Neural crest cell (in vitro differentiated cells): Measurements from ENCODE around the gene MACROH2A1. TPM values are rescaled to one million over a fixed set of nuclear protein-coding genes. Genes with fewer than 3 reads are reported as not detected.

Experiments
- DNase-seq: peaks from one replicate; pipeline ENCODE4 v3.0.0; 2021; ENCODE audit warnings: low read depth, mixed read lengths, low spot score
- H3K27ac Mint-ChIP-seq: one replicate; pipeline ENCODE4 v1.8.0; 2021; ENCODE audit warnings: mild to moderate bottlenecking, mixed read lengths; ENCODE audit not compliant: unreplicated experiment
- H3K27me3 Mint-ChIP-seq: 2 replicates; pipeline ENCODE4 v1.8.0; 2021; ENCODE audit warnings: low read depth, mild to moderate bottlenecking, mixed read lengths
- H3K36me3 Mint-ChIP-seq: 2 replicates; pipeline ENCODE4 v1.8.0; 2021; ENCODE audit warnings: low read depth, mild to moderate bottlenecking, mixed read lengths
- H3K4me1 Mint-ChIP-seq: 2 replicates; pipeline ENCODE4 v1.8.0; 2021; ENCODE audit warnings: mixed read lengths
- H3K4me3 Mint-ChIP-seq: one replicate; pipeline ENCODE4 v1.8.0; 2021; ENCODE audit warnings: mild to moderate bottlenecking, mixed read lengths
- H3K9me3 Mint-ChIP-seq: 2 replicates; pipeline ENCODE4 v1.8.0; 2021; ENCODE audit warnings: mixed read lengths
- CTCF ChIP-seq: fragments of 200-600 bp; sonication (generic); conservative IDR thresholded peaks from 2 replicates; pipeline ENCODE4 v1.5.0; 2021; ENCODE audit warnings: antibody characterized with exemption, mild to moderate bottlenecking
- total RNA-seq: library from RNA; stranded (reverse); gene quantifications from 2 replicates; pipeline ENCODE4 v1.2.1, GENCODE V29; 2021

Gene MACROH2A1
- total RNA-seq, 1 donor from 2014 or later = 339 TPM

- no peak for DNase-seq
- no peaks in the 10 kb centered on the region for H3K27me3 Mint-ChIP-seq
- TF ChIP-seq CTCF = no peak
- H3K4me3 Mint-ChIP-seq = no peak overlapping the region
- no peaks in the 10 kb centered on the region for H3K9me3 Mint-ChIP-seq
- peaks cover 3% of the 10 kb centered on the region for H3K4me1 Mint-ChIP-seq
- H3K27ac Mint-ChIP-seq = no peak overlapping the region
- H3K36me3 Mint-ChIP-seq = no peaks in the 10 kb centered on the region
Measured at GRCh38 chr5:135437796-135438560, 38.9 kb upstream of the MACROH2A1 start.

DNA sequence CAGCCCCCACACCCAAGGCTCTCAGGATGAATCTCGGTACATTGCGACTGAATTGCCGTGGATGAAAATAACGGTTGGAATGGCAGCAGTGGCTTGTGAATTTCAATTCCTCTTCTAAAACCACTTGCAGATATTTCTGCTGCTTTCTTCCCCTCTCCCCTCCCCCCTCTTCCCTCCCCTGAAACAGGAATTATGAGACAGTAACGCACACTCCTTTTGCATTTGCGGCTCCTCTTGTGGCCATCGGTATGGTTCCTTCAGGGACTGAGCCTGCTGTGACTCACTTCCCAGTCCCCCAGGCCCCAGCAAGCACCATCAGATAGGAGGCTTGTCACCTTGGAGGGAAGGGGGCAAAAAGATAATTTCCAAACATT, 38.4 kb upstream of the MACROH2A1 start:
- no peak overlapping the region for H3K27ac Mint-ChIP-seq
- no peaks in the 10 kb centered on the region for H3K27me3 Mint-ChIP-seq
- no peak for TF ChIP-seq CTCF
- no peaks in the 10 kb centered on the region for H3K36me3 Mint-ChIP-seq
- H3K4me3 Mint-ChIP-seq = no peak overlapping the region
- H3K4me1 Mint-ChIP-seq = peaks cover 3% of the 10 kb centered on the region
- DNase-seq = no peak
- H3K9me3 Mint-ChIP-seq = no peaks in the 10 kb centered on the region

DNA sequence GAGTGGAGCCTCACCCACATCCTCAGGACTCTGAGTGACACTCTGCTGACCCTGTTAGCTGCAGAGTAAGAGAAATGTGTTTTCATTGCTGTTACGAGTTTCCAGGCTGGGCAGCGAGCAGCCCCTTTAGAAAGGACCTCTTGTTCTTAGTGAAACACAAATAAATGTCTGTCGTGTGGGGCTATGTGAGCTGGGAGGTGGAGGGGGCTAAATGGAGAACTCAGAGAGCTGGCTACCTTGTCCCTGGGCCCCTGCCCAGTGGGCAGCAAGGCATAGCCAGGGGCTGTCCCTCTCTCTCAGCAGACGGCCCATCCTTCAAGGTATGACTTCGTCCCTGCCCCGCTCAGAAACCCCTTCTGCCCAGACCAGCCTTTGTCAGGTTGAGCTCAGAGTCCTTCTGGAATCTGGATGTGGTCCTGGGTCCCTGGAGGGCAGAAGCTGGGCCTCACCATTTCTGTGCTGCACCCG, 38.0 kb upstream of the MACROH2A1 start:
- no peak for DNase-seq

DNA sequence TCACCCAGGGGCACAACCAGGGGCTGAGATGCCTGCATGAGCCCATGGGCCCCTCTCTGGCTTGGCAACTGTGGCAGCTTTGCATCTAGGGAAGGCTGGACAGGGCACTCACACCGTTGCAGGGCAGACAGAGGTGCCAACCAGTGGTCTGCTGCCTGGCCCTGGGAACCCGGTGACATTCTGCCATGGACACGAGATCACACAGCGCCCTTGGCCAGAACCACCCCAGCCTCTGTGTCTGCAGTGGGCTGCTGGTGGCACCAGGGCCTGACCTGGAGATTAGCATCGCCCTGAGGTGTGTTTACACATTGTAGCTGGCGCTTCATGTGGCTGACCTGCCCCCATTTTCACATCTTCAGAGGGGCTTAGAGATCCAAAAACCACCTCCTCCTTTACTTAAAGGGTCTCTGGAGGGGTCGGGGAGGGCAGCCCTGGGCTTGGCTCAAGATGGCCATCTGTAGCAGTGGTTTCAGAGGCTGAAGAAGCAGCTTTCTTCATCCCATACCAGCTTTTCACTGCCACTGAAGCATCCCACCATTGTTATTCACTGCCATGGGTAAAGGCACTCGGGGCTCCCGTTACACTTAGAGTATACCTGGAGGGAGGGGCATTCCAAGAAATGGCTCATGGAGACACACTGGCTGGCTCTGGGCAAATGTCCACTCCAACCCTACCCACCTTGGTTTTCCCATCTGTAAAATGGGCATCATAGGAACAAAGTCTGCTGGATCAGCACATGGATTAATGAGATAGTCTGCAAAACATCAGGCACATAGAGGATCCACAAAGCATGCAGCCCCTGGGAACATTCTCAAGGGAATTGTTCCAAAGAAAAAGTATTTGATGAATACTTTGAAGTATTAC, 36.7 kb upstream of the MACROH2A1 start:
- DNase-seq = no peak
- no peaks in the 10 kb centered on the region for H3K9me3 Mint-ChIP-seq
- H3K4me1 Mint-ChIP-seq = no peaks in the 10 kb centered on the region

More for the DNA sequence above, 38.0 kb upstream of the MACROH2A1 start:
- Mint-ChIP-seq H3K36me3 (no peaks in the 10 kb centered on the region), H3K4me3 (no peak overlapping the region), H3K27ac (no peak overlapping the region), H3K4me1 (peaks cover 3% of the 10 kb centered on the region), H3K9me3 (no peaks in the 10 kb centered on the region), H3K27me3 (no peaks in the 10 kb centered on the region)
- no peak for TF ChIP-seq CTCF

More for the DNA sequence above, 36.7 kb upstream of the MACROH2A1 start:
- no peak for TF ChIP-seq CTCF
- H3K27me3 Mint-ChIP-seq = no peaks in the 10 kb centered on the region
- H3K27ac Mint-ChIP-seq = no peak overlapping the region
- no peak overlapping the region for H3K4me3 Mint-ChIP-seq
- no peaks in the 10 kb centered on the region for H3K36me3 Mint-ChIP-seq
